ENCODE measurements around the gene IL36A. TPM values are rescaled to one million over a fixed set of nuclear protein-coding genes. Genes with fewer than 3 reads are reported as not detected.

Gene IL36A
- total and polyA plus RNA-seq, 4 donors, result not detected

GRCh38 chr2:113021312-113021711 lies 16.1 kb downstream of the IL36A start:
- TF ChIP-seq, protein P1, sequence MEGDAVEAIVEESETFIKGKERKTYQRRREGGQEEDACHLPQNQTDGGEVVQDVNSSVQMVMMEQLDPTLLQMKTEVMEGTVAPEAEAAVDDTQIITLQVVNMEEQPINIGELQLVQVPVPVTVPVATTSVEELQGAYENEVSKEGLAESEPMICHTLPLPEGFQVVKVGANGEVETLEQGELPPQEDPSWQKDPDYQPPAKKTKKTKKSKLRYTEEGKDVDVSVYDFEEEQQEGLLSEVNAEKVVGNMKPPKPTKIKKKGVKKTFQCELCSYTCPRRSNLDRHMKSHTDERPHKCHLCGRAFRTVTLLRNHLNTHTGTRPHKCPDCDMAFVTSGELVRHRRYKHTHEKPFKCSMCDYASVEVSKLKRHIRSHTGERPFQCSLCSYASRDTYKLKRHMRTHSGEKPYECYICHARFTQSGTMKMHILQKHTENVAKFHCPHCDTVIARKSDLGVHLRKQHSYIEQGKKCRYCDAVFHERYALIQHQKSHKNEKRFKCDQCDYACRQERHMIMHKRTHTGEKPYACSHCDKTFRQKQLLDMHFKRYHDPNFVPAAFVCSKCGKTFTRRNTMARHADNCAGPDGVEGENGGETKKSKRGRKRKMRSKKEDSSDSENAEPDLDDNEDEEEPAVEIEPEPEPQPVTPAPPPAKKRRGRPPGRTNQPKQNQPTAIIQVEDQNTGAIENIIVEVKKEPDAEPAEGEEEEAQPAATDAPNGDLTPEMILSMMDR (IDR thresholded peaks at IDR 0.05; ENCODE audit: control extremely low read depth, extremely low read depth), result no peak
- H3K27ac ChIP-seq (ENCODE audit: low read depth in 1 of 2, low read length in 1 of 2), result no peak overlapping the region
- ATAC-seq (ENCODE audit: insufficient read depth, low FRiP score) (no peak), DNase-seq (no peak)
- peaks cover 0 to 2% (median 0%) of the 10 kb centered on the region in 4 donors for H3K9me3 ChIP-seq (ENCODE audit: control insufficient read depth in 4 of 4, insufficient read depth in 3 of 4, low read length in 3 of 4)
- WGBS, 2 donors, result 56 to 77% methylated on average over 4 of the region's 4 CpGs
- no peaks in the 10 kb centered on the region for H3K36me3 ChIP-seq (ENCODE audit: control insufficient read depth in 4 of 4, insufficient read depth in 4 of 4, low read length in 4 of 4)
- H3K27me3 ChIP-seq (ENCODE audit: control insufficient read depth in 3 of 3, insufficient read depth in 3 of 3, low read length in 2 of 3), result peaks cover 0 to 3% (median 0%) of the 10 kb centered on the region in 3 donors
- no peak overlapping the region for H3K4me3 ChIP-seq
- H3K4me1 ChIP-seq (ENCODE audit: control insufficient read depth in 5 of 5, insufficient read depth in 5 of 5, low read length in 5 of 5), result no peaks in the 10 kb centered on the region
- no peak overlapping the region for H3K9ac ChIP-seq (ENCODE audit: insufficient read depth in 1 of 2, low read length in 2 of 2)

DNA sequence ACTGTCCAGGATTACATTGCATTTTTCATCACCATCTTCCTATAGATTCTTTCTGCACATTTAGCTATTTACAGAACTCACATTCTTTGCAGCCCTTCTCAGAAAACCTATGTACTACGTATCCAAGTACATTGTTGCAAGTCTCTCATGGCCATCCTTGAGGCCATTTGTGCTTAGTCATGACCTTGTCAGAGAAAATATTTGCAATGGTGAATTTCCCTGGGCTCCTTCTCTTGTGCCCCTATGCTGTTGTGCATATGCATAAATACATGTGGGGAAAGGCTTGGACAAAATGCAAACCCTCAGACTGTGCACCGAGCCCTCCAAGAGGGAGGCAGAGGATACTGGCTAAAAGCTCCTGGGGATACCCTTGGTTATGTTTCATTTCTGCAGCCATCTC lies 19.5 kb downstream of the IL36A start:
- ATAC-seq (ENCODE audit: insufficient read depth, low FRiP score) (no peak), DNase-seq (no peak)
- TF ChIP-seq, protein P1 (IDR thresholded peaks at IDR 0.05; ENCODE audit: control extremely low read depth, extremely low read depth), result no peak
- no peaks in the 10 kb centered on the region for H3K4me1 ChIP-seq (ENCODE audit: control insufficient read depth in 5 of 5, insufficient read depth in 5 of 5, low read length in 5 of 5)
- H3K36me3 ChIP-seq (ENCODE audit: control insufficient read depth in 4 of 4, insufficient read depth in 4 of 4, low read length in 4 of 4), result no peaks in the 10 kb centered on the region
- H3K4me3 ChIP-seq, result no peak overlapping the region
- H3K9ac ChIP-seq (ENCODE audit: insufficient read depth in 1 of 2, low read length in 2 of 2), result no peak overlapping the region
- H3K27me3 ChIP-seq (ENCODE audit: control insufficient read depth in 3 of 3, insufficient read depth in 3 of 3, low read length in 2 of 3), result peaks cover 0 to 6% (median 3%) of the 10 kb centered on the region in 3 donors
- H3K27ac ChIP-seq (ENCODE audit: low read depth in 1 of 2, low read length in 1 of 2), result no peak overlapping the region
- peaks cover 0 to 2% (median 0%) of the 10 kb centered on the region in 4 donors for H3K9me3 ChIP-seq (ENCODE audit: control insufficient read depth in 4 of 4, insufficient read depth in 3 of 4, low read length in 3 of 4)
- whole genome bisulfite sequencing, 2 donors, result 90 to 97% methylated on average over 2 of the region's 2 CpGs

DNA sequence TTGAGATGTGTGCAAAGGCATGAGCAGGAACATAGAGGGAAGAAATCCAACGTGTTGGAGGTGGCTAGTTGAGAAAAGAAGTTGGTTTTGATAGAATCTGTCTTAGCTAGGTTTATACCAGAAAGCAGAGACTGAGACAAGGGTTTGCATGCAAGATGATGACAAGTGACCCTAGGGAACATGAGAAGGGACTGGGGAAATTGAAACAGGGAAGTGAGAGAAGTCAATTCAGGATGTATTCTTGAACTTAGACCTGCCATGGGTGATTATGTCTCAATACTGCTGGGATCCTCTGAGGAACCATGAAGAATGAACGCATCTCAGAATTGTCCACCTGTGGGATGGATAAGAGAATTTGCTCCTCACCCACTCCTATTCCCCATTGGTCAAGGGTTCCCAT lies 20.5 kb downstream of the IL36A start:
- Histone ChIP-seq H3K9ac (ENCODE audit: insufficient read depth in 1 of 2, low read length in 2 of 2) (no peak overlapping the region), H3K9me3 (ENCODE audit: control insufficient read depth in 4 of 4, insufficient read depth in 3 of 4, low read length in 3 of 4) (peaks cover 0 to 2% (median 0%) of the 10 kb centered on the region in 4 donors), H3K36me3 (ENCODE audit: control insufficient read depth in 4 of 4, insufficient read depth in 4 of 4, low read length in 4 of 4) (no peaks in the 10 kb centered on the region), H3K27ac (ENCODE audit: low read depth in 1 of 2, low read length in 1 of 2) (no peak overlapping the region), H3K4me3 (no peak overlapping the region), H3K27me3 (ENCODE audit: control insufficient read depth in 3 of 3, insufficient read depth in 3 of 3, low read length in 2 of 3) (peaks cover 0 to 6% (median 3%) of the 10 kb centered on the region in 3 donors), H3K4me1 (ENCODE audit: control insufficient read depth in 5 of 5, insufficient read depth in 5 of 5, low read length in 5 of 5) (no peaks in the 10 kb centered on the region)
- 59 to 60% methylated on average over 2 of the region's 2 CpGs for WGBS, 2 donors
- TF ChIP-seq, protein P1 (IDR thresholded peaks at IDR 0.05; ENCODE audit: control extremely low read depth, extremely low read depth), result no peak
- no peak for DNase-seq
- ATAC-seq (ENCODE audit: insufficient read depth, low FRiP score), result no peak

DNA sequence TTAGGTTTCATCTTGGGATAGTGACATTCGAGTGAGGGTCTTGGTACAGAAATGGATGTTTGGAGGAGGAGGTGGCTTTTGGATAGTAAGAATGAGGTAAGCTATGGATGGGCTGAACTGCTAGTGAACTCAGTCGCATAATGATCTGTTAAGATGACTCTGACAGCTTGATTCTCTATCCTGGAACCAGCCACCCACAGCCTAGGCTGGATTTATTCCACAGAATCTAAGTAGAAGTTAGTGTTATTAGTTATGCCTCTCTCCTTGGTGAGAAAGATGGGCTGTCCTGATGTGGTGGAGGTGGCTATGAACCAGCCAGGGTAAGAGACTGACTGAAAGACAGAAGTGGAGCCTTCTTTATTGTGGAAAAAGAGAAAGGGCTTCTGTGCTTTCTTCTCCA lies 22.4 kb downstream of the IL36A start:
- DNase-seq (no peak), ATAC-seq (ENCODE audit: insufficient read depth, low FRiP score) (no peak)
- H3K9ac ChIP-seq (ENCODE audit: insufficient read depth in 1 of 2, low read length in 2 of 2), result no peak overlapping the region

More for the DNA sequence above, 22.4 kb downstream of the IL36A start:
- Histone ChIP-seq H3K4me1 (ENCODE audit: control insufficient read depth in 5 of 5, insufficient read depth in 5 of 5, low read length in 5 of 5) (no peaks in the 10 kb centered on the region), H3K27ac (ENCODE audit: low read depth in 1 of 2, low read length in 1 of 2) (no peak overlapping the region), H3K4me3 (no peak overlapping the region), H3K27me3 (ENCODE audit: control insufficient read depth in 3 of 3, insufficient read depth in 3 of 3, low read length in 2 of 3) (peaks cover 0 to 6% (median 3%) of the 10 kb centered on the region in 3 donors), H3K36me3 (ENCODE audit: control insufficient read depth in 4 of 4, insufficient read depth in 4 of 4, low read length in 4 of 4) (no peaks in the 10 kb centered on the region), H3K9me3 (ENCODE audit: control insufficient read depth in 4 of 4, insufficient read depth in 3 of 4, low read length in 3 of 4) (peaks cover 0 to 2% (median 0%) of the 10 kb centered on the region in 4 donors)
- TF ChIP-seq, protein P1 (IDR thresholded peaks at IDR 0.05; ENCODE audit: control extremely low read depth, extremely low read depth), result no peak
- WGBS, 2 donors, result 70 to 87% methylated on average over 2 of the region's 2 CpGs

Data from lung (tissue), 12 donors.